HEK293T (cell line): ENCODE measurements around the gene LCOR.

ENCODE experiments used
- CTCF ChIA-PET: fragments of 350-600 bp; formaldehyde crosslinking; extraction: SDS; loops from one replicate; lab custom pipeline; 2021; ENCODE audit warnings: antibody characterized with exemption, inconsistent platforms; lab: Yijun Ruan, JAX
- POLR2A ChIA-PET: fragments of 350-600 bp; formaldehyde crosslinking; extraction: SDS; loops from one replicate; lab custom pipeline; 2020; ENCODE audit warnings: antibody characterized with exemption, inconsistent platforms; lab: Yijun Ruan, JAX
- DNase-seq: peaks from one replicate; pipeline ENCODE4 v3.0.0; 2012; ENCODE audit warnings: mixed read lengths; ENCODE audit errors: extremely low spot score
- ARNT ChIP-seq: fragments of 450-650 bp; IDR thresholded peaks from 2 replicates; pipeline ENCODE4 v1.6.1; 2017; ENCODE audit warnings: mild to moderate bottlenecking
- BHLHE40 ChIP-seq: fragments of 450-650 bp; IDR thresholded peaks from 2 replicates; pipeline ENCODE4 v1.6.1; 2016; ENCODE audit warnings: mild to moderate bottlenecking, moderate library complexity, borderline replicate concordance
- CTBP1 ChIP-seq: fragments of 450-650 bp; IDR thresholded peaks from 2 replicates; pipeline ENCODE4 v1.6.1; 2016; ENCODE audit warnings: borderline replicate concordance
- ELF4 ChIP-seq: fragments of 450-650 bp; IDR thresholded peaks from 2 replicates; pipeline ENCODE4 v1.6.1; 2017; ENCODE audit warnings: antibody characterized with exemption
- FOXA1 ChIP-seq: fragments of 450-650 bp; IDR thresholded peaks from 2 replicates; pipeline ENCODE4 v1.6.1; 2016; ENCODE audit warnings: mild to moderate bottlenecking
- FOXK2 ChIP-seq: fragments of 450-650 bp; IDR thresholded peaks from 2 replicates; pipeline ENCODE4 v1.6.1; 2016; ENCODE audit warnings: mild to moderate bottlenecking
- FOXM1 ChIP-seq: fragments of 450-650 bp; IDR thresholded peaks from 2 replicates; pipeline ENCODE4 v1.6.1; 2017; ENCODE audit warnings: mild to moderate bottlenecking, borderline replicate concordance
- HDGF ChIP-seq: fragments of 450-650 bp; IDR thresholded peaks from 2 replicates; pipeline ENCODE4 v1.6.1; 2017; ENCODE audit warnings: antibody characterized with exemption, borderline replicate concordance
- L3MBTL2 ChIP-seq: fragments of 450-650 bp; conservative IDR thresholded peaks from 2 replicates; pipeline ENCODE4 v1.6.1; 2016; ENCODE audit warnings: mild to moderate bottlenecking
- LEF1 ChIP-seq: fragments of 450-650 bp; IDR thresholded peaks from 2 replicates; pipeline ENCODE4 v1.6.1; 2017; ENCODE audit warnings: mild to moderate bottlenecking, borderline replicate concordance
- NFRKB ChIP-seq: fragments of 450-650 bp; IDR thresholded peaks from 2 replicates; pipeline ENCODE4 v1.6.1; 2016; ENCODE audit warnings: mild to moderate bottlenecking, moderate library complexity
- PKNOX1 ChIP-seq: fragments of 450-650 bp; IDR thresholded peaks from 2 replicates; pipeline ENCODE4 v1.6.1; 2016
- SP1 ChIP-seq: fragments of 450-650 bp; IDR thresholded peaks from 2 replicates; pipeline ENCODE4 v1.6.1; 2017
- SUZ12 ChIP-seq: fragments of 450-650 bp; IDR thresholded peaks from 2 replicates; pipeline ENCODE4 v1.6.1; 2016; ENCODE audit warnings: mild to moderate bottlenecking
- TARDBP ChIP-seq: fragments of 450-650 bp; IDR thresholded peaks from 2 replicates; pipeline ENCODE4 v1.6.1; 2016
- ZNF384 ChIP-seq: fragments of 450-650 bp; IDR thresholded peaks from 2 replicates; pipeline ENCODE4 v1.6.1; 2016

Gene LCOR

DNA sequence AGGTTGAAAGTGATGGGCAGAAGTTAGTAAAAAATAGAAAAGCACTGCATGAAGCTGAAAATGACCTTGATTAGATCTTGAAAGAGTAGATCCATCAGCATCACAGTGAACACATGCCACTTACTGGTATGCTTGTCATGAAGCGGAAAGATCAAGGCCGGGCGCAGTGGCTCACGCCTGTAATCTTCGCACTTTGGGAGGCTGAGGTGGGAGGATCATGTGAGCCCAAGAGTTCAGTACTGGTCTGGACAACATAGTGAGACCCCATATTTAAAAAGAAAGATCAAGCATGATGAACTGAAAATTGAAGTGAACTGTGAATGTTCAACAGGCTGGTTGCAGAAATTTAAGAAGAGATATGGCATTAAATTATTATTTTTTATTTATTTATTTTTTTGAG is 18.0 kb downstream of the LCOR start:
- CTCF ChIA-PET = no interaction called here
- no peak for DNase-seq
- POLR2A ChIA-PET = no interaction called here
- TF ChIP-seq BHLHE40 (no peak), ELF4 (no peak), FOXA1 (no peak), FOXM1 (no peak), PKNOX1 (no peak), SP1 (no peak), ZNF384 (no peak), ARNT (no peak), LEF1 (no peak), SUZ12 (no peak), TARDBP (no peak), FOXK2 (no peak), HDGF (no peak), CTBP1 (no peak), L3MBTL2 (no peak), NFRKB (no peak)

DNA sequence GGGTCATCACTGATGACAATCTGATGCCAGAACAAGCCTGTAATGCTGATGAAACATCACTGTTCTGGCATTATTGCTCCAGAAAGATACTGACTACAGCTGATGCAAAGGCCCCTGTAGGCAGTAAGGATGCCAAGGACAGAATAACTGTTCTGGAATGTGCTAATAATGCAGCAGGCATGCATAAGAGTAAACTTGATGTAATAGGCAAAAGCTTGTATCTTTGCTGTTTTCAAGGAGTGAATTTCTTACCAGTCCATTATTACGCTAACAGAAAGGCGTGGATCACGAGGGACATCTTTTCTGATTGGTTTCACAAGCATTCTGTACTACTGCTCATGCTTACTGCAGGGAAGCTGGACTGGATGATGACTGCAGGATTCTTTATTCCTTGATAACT is 18.7 kb downstream of the LCOR start:
- POLR2A ChIA-PET = no interaction called here
- CTCF ChIA-PET = no interaction called here
- TF ChIP-seq NFRKB (no peak), TARDBP (no peak), HDGF (no peak), L3MBTL2 (no peak), FOXA1 (no peak), BHLHE40 (no peak), ELF4 (no peak), CTBP1 (no peak), FOXM1 (no peak), ZNF384 (no peak), PKNOX1 (no peak), ARNT (no peak), LEF1 (no peak), SP1 (no peak)
- DNase-seq = no peak

- no peak for DNase-seq
These were observed 19.2 kb downstream of the LCOR start for GRCh38 chr10:96851281-96851680.

GRCh38 chr10:96856317-96856716 is 24.2 kb downstream of the LCOR start:
- no peak for TF ChIP-seq FOXK2
- no peak for TF ChIP-seq NFRKB
- no peak for TF ChIP-seq SUZ12
- TF ChIP-seq ZNF384 = no peak
- no peak for TF ChIP-seq LEF1
- no peak for TF ChIP-seq L3MBTL2
- no peak for TF ChIP-seq SP1
- TF ChIP-seq ARNT = no peak
- no peak for TF ChIP-seq BHLHE40
- no peak for TF ChIP-seq FOXA1
- TF ChIP-seq CTBP1 = no peak
- TF ChIP-seq PKNOX1 = no peak
- TF ChIP-seq TARDBP = no peak
- no peak for TF ChIP-seq FOXM1
- TF ChIP-seq HDGF = no peak
- no peak for TF ChIP-seq ELF4
- CTCF ChIA-PET = interaction anchor here (0.7 kb wide), 1 partner anchor 55 kb away, joined by 3 read pairs; no protein-coding TSS in a partner anchor
- DNase-seq = no peak
- POLR2A ChIA-PET = no interaction called here

More at GRCh38 chr10:96851281-96851680, 19.2 kb downstream of the LCOR start:
- CTCF ChIA-PET = no interaction called here
- TF ChIP-seq HDGF (no peak), SUZ12 (no peak), CTBP1 (no peak), ELF4 (no peak), FOXM1 (no peak), L3MBTL2 (no peak), FOXA1 (no peak), NFRKB (no peak), ARNT (no peak), ZNF384 (no peak), FOXK2 (no peak), LEF1 (no peak), BHLHE40 (no peak), SP1 (no peak), PKNOX1 (no peak), TARDBP (no peak)
- POLR2A ChIA-PET = no interaction called here

- CTCF ChIA-PET = interaction anchor here (0.7 kb wide), 1 partner anchor 53 kb away, joined by 3 read pairs; no protein-coding TSS in a partner anchor
- DNase-seq = no peak
These were observed 25.4 kb downstream of the LCOR start for GRCh38 chr10:96857301-96858012.

More at GRCh38 chr10:96857301-96858012, 25.4 kb downstream of the LCOR start:
- POLR2A ChIA-PET = no interaction called here
- TF ChIP-seq SP1 (no peak), SUZ12 (no peak), L3MBTL2 (no peak), FOXM1 (no peak), HDGF (no peak), PKNOX1 (no peak), TARDBP (no peak), FOXA1 (no peak), ZNF384 (no peak), ARNT (no peak), LEF1 (no peak), NFRKB (no peak), FOXK2 (no peak), CTBP1 (no peak), BHLHE40 (no peak), ELF4 (no peak)
